GM19438 (cell line): ENCODE data around the gene YEATS4.

Experiments
- ATAC-seq: cut with Tn5 transposase; IDR thresholded peaks from one replicate; pipeline ENCODE4 v1.9.1; 2021; ENCODE audit warnings: low read depth; ENCODE audit not compliant: unreplicated experiment

YEATS4 gene

DNA sequence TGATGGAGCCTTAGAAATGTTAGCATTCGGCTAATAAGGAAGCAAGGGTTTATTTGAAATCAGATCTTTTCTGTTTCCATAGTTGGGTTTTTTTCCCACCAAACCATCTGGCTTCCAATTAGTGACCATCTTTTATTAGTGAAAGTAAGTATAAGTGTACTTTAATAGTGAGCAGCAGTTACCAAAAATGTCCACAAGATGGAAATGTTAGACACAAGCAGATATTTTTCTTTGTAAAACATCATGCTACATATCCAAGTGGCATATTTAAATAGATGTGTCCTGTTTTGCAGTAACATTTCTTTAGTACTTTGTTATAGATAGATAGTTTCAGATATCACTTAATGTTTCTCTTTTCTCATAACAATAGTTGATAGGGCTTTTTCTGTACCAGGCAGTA is 28.8 kb downstream of the YEATS4 start:
- no peak for ATAC-seq

DNA sequence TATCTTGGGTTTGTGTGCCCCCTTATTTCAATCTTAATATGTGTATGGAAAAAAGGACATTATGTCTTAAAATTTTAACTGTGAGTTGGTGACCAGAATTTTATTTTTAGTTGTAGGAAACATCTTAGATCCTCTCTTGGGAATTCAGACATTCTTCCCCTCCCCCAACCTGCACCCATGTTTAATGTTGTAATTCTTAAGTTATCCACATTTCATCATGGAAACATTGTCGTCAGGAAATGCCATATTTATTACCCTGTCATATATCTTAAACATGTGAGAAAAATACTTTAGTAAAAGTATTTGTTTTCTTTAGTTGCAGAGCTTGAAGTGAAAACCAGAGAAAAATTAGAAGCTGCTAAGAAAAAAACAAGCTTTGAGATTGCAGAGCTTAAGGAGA is 30.3 kb downstream of the YEATS4 start:
- ATAC-seq: no peak

DNA sequence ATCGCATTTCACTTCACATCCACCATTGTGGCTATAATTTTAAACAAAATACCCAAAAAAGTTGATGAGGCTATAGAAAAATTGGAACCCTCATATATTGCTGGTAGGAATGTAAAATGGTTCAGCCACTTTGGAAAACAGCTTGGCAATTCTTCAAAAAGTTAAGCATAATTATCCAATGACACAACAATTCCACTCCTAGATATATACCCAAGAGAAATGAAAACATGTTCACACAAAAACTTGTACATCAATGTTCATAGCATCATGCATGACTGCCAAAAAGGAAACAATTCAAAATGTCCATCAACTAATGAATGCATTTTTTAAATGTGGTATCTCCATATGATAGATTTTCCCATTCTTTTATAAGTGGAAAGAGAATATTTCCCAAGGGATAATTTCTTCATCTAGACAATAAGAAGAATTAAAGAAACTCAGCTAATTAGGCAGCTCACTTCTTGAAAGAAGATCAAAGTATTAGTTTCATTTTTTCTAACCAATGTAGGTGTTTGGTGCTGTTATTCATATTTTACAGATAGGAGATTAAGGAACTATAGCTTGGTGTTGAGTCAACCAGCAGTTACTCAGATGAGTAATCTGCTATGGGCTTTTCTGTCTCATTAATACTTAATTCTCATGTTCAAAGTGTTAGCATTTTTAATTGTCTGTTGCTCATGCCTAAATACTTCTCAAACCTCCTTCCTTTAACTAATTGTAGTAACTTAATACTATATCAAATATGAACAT is 32.8 kb downstream of the YEATS4 start:
- no peak for ATAC-seq

GRCh38 chr12:69396041-69396440 is 36.5 kb downstream of the YEATS4 start:
- ATAC-seq: no peak

- ATAC-seq: no peak
Measured at GRCh38 chr12:69396963-69397362, 37.4 kb downstream of the YEATS4 start.

DNA sequence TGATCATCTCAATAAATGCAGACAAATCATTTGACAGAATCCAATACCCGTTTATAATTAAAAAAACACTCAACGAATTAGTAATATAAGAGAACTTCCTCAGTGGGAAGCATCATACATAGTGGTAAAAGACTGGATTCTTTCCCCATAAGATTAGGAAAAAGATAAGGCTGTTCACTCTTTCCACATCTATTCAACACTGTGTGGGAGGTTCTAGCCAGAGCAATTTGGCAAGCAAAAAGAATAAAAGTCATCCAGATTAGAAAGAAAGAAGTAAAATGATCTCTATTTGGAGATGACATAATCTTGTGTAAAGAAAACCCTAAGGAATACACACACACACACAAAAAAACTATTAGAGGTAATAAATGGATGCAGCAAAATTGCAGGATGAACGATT is 38.4 kb downstream of the YEATS4 start:
- ATAC-seq: no peak

GRCh38 chr12:69401940-69402339 is 42.4 kb downstream of the YEATS4 start:
- no peak for ATAC-seq

DNA sequence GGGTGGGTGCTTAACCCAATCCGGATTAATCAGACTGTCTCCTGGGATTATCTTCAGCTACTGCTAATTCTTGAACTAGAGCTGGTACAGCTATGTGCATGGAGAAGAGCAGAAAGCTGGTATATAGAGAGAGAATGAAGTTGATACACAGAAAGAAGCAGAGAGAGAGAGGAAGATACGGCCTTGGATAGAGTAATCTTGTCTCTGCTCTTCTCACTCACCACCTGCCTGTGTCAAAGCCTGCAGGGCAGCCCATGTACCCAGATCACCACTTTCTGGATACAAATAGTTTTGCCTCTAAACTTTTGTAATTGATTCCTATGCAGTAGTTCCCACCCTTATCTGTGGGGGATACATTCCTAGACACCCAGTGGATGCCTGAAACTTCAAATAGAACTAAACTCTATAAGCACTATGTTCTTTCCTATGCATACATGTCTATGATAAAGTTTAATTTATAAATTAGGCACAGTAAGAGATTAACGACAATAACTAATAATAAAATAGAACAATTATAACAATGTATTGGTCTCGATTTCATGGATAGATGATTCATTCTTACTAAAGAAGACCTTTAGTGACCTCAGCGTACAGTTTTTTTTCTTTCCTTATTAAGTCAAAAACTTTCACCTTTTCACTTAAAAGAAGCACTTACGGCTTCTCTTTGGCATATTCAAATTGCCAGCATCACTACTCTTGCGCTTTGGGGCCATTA is 45.5 kb downstream of the YEATS4 start:
- no peak for ATAC-seq

GRCh38 chr12:69405566-69405865 is 46.0 kb downstream of the YEATS4 start:
- no peak for ATAC-seq

- ATAC-seq: no peak
Measured at GRCh38 chr12:69406217-69406616, 46.7 kb downstream of the YEATS4 start.

- no peak for ATAC-seq
Measured at GRCh38 chr12:69410571-69410970, 51.0 kb downstream of the YEATS4 start.

DNA sequence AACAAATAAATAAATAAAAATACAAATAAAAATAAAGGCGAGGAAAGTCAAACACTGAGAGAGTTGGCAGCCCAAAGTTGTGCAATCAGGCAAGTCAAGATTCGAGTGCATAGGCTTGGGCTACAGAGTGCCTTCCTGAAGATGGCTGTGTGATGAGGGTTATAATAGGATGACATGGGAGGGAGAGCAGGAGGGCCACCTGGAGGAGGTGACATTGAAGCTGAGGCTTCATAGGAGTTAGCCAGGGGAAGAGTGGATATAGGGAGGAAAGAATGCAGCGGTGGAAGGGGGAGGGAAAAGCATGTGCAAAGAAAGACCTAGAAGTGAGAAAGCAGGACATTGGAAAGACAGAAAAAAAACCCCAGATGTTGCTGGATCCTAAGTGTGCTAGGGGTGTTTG is 53.1 kb downstream of the YEATS4 start:
- no peak for ATAC-seq

- ATAC-seq: no peak
Measured at GRCh38 chr12:69415471-69416275, 56.1 kb downstream of the YEATS4 start.

DNA sequence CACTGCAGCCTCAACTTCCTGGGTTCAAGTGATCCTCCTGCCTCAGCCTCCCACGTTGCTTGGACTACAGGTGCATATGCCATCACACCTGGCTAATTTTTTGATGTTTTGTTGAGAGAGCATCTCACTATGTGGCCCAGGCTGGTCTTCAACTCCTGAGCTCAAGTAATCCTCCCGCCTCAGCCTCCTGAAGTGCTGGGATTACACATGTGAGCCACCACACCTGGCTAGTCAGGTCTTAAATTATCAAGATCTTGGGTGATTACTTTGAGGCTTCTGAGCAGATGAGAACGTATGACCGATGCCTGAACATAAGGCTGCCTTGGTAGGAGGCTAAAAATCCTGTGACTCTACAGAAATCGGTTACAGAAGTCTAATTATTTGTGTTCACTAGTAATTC is 57.7 kb downstream of the YEATS4 start:
- no peak for ATAC-seq

DNA sequence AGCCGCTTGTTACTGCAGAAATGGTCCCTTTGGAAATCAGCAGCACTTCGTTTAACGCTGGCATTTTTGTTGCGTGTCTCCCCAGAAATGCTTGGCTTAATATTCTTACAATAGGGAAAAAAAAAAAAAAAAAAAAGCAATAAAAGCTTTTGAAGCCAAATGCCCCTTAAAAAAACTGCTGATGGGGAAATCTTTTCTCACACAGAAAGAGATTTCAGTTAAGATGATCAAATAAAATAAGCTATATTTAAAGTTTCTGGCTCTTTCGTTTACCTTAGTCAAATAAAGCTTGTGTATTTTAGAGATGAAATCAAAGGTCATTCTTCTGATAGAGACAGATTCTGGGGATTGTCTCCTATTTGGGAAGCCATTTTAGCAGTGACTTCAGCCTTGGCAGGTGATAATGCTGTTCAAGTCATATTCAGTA is 58.2 kb downstream of the YEATS4 start:
- no peak for ATAC-seq

DNA sequence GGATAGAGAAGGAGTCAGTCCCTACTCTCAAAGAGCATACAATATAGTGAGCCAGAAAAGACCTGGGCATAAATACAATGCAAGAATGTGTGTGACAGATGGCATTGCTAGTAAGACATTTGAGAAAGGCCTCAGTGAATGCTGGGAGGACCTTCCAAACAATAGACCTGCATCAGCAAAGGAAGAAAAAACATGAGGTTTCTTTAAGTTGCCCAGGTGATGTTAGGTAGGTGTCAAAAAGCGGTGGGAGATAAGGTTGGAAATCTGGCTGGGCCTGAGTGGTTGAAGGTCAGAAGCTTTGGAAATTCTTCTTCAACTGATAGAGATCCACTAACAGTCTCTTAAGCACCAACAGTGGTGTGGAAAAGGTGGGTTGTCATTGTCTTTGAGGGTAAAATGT is 60.2 kb downstream of the YEATS4 start:
- no peak for ATAC-seq

GRCh38 chr12:69421548-69421947 is 62.0 kb downstream of the YEATS4 start:
- ATAC-seq: no peak

GRCh38 chr12:69423037-69423905 is 63.7 kb downstream of the YEATS4 start:
- no peak for ATAC-seq

GRCh38 chr12:69425417-69425816 is 65.9 kb downstream of the YEATS4 start:
- ATAC-seq: no peak

GRCh38 chr12:69428351-69429073 is 69.0 kb downstream of the YEATS4 start:
- ATAC-seq: no peak
